Liver (tissue), 9 donors: ENCODE measurements around the gene CD82. TPM values are rescaled to one million over a fixed set of nuclear protein-coding genes. Genes with fewer than 3 reads are reported as not detected.

ENCODE experiments used
- DNase-seq: peaks from one replicate; pipeline ENCODE4 v3.0.0-alpha.2; 2017; ENCODE audit warnings: low spot score
- H3K27ac ChIP-seq, 2 donors: one replicate each; pipeline ENCODE4 v1.7.0; 2013; ENCODE audit warnings: inconsistent platforms in 2 of 2, low read length in 2 of 2, control low read depth in 1 of 2, low read depth in 1 of 2, mild to moderate bottlenecking in 1 of 2
- H3K27me3 ChIP-seq, 4 donors: one replicate each; pipeline versions ENCODE4 v1.6.1 to v1.7.0; 2013; ENCODE audit warnings: low read length in 3 of 4, inconsistent platforms in 1 of 4, mild to moderate bottlenecking in 1 of 4, moderate library complexity in 1 of 4; ENCODE audit not compliant: control insufficient read depth in 4 of 4, insufficient read depth in 4 of 4
- H3K36me3 ChIP-seq, 4 donors: one replicate each; pipeline versions ENCODE4 v1.6.1 to v1.7.0; 2013; ENCODE audit warnings: low read length in 3 of 4, mild to moderate bottlenecking in 3 of 4, low read depth in 1 of 4, moderate library complexity in 1 of 4; ENCODE audit not compliant: control insufficient read depth in 4 of 4, insufficient read depth in 3 of 4
- H3K4me1 ChIP-seq, 4 donors: one replicate each; pipeline versions ENCODE4 v1.6.1 to v1.7.0; 2013; ENCODE audit warnings: low read length in 3 of 4, mild to moderate bottlenecking in 3 of 4, moderate library complexity in 1 of 4; ENCODE audit not compliant: control insufficient read depth in 4 of 4, insufficient read depth in 4 of 4
- H3K4me3 ChIP-seq, 3 donors: one replicate each; pipeline versions ENCODE4 v1.6.1 to v1.7.0; 2013; ENCODE audit warnings: low read length in 3 of 3, control low read depth in 1 of 3, low read depth in 1 of 3, mild to moderate bottlenecking in 1 of 3
- H3K9ac ChIP-seq, 2 donors: one replicate each; pipeline ENCODE4 v1.7.0; 2013; ENCODE audit warnings: low read length in 2 of 2, mild to moderate bottlenecking in 2 of 2, moderate library complexity in 2 of 2, control low read depth in 1 of 2, low read depth in 1 of 2
- H3K9me3 ChIP-seq, 4 donors: one replicate each; pipeline versions ENCODE4 v1.6.1 to v1.7.0; 2013; ENCODE audit warnings: low read length in 3 of 4; ENCODE audit not compliant: control insufficient read depth in 4 of 4
- CTCF ChIP-seq: fragments of 150-350 bp; IDR thresholded peaks from 2 replicates; pipeline ENCODE4 v1.5.1; 2017; ENCODE audit warnings: improper control_type of control experiment, low read depth, low read length; ENCODE audit not compliant: missing input control
- EGR1 ChIP-seq, 2 donors: IDR thresholded peaks; 2 replicates each; pipeline ENCODE4 v1.6.1; 2016 to 2018; ENCODE audit warnings: antibody characterized with exemption in 2 of 2, low read depth in 2 of 2
- FOXA1 ChIP-seq: IDR thresholded peaks from 2 replicates; pipeline ENCODE4 v1.6.1; 2016; ENCODE audit warnings: antibody characterized with exemption
- FOXA2 ChIP-seq: IDR thresholded peaks from 2 replicates; pipeline ENCODE4 v1.6.1; 2016; ENCODE audit warnings: antibody characterized with exemption
- GABPA ChIP-seq, 2 donors: IDR thresholded peaks in 1 of 2; conservative IDR thresholded peaks in 1 of 2; 2 replicates each; pipeline ENCODE4 v1.6.1; 2016; ENCODE audit warnings: antibody characterized with exemption in 2 of 2, mild to moderate bottlenecking in 1 of 2, moderate library complexity in 1 of 2
- HNF4A ChIP-seq, 2 donors: conservative IDR thresholded peaks; 2 replicates each; pipeline ENCODE4 v1.6.1; 2016; ENCODE audit warnings: antibody characterized with exemption in 2 of 2, mild to moderate bottlenecking in 2 of 2
- HNF4G ChIP-seq: IDR thresholded peaks from 2 replicates; pipeline ENCODE4 v1.6.1; 2016; ENCODE audit warnings: antibody characterized with exemption
- JUND ChIP-seq, 2 donors: IDR thresholded peaks; 2 replicates each; pipeline ENCODE4 v1.6.1; 2016; ENCODE audit warnings: antibody characterized with exemption in 2 of 2
- NR2F2 ChIP-seq: IDR thresholded peaks from 2 replicates; pipeline ENCODE4 v1.6.1; 2016; ENCODE audit warnings: antibody characterized with exemption
- RAD21 ChIP-seq, 2 donors: IDR thresholded peaks; 2 replicates each; pipeline ENCODE4 v1.6.1; 2016; ENCODE audit warnings: antibody characterized with exemption in 2 of 2, mild to moderate bottlenecking in 2 of 2
- RXRA ChIP-seq, 2 donors: IDR thresholded peaks; 2 replicates each; pipeline ENCODE4 v1.6.1; 2017 to 2018; ENCODE audit warnings: antibody characterized with exemption in 2 of 2, mild to moderate bottlenecking in 1 of 2
- SP1 ChIP-seq: IDR thresholded peaks from 2 replicates; pipeline ENCODE4 v1.6.1; 2018; ENCODE audit warnings: antibody characterized with exemption, mild to moderate bottlenecking
- TAF1 ChIP-seq: conservative IDR thresholded peaks from 2 replicates; pipeline ENCODE4 v1.6.1; 2016; ENCODE audit warnings: antibody characterized with exemption, mild to moderate bottlenecking
- YY1 ChIP-seq: IDR thresholded peaks from 2 replicates; pipeline ENCODE4 v1.6.1; 2016; ENCODE audit warnings: antibody characterized with exemption, mild to moderate bottlenecking
- WGBS: extraction: QIAGEN DNeasy Blood & Tissue Kit; methylation state at CpG from one replicate; pipeline ENCODE4 v1.1.7; 2013; 5-methylcytosine and 5-hydroxymethylcytosine counted together
- polyA plus RNA-seq, 2 donors: library from polyadenylated mRNA; stranded (reverse) in 1 of 2; unstranded in 1 of 2; fragments of 200-250 nt in 1 of 2; fragments of >200 nt in 1 of 2; fragmentation: Nextera tagmentation in 1 of 2; extraction: Ambion mirVana in 1 of 2; gene quantifications; one replicate each; pipeline versions ENCODE4 v1.2.1 to v1.2.3, GENCODE V29; 2013 to 2015
- total RNA-seq, 2 donors: library from RNA; depleted of rRNA; stranded (reverse); fragments of >200 nt; gene quantifications; one replicate each; pipeline ENCODE4 v1.2.3, GENCODE V29; 2014
- TF ChIP-seq, protein P1 (sequence below): IDR thresholded peaks from 2 replicates; pipeline ENCODE4 v1.6.1; 2016; ENCODE audit warnings: antibody characterized with exemption
- TF ChIP-seq, protein P2 (sequence below): IDR thresholded peaks from 2 replicates; pipeline ENCODE4 v1.6.1; 2016; ENCODE audit warnings: antibody characterized with exemption
- TF ChIP-seq, protein P3 (sequence below): IDR thresholded peaks from 2 replicates; pipeline ENCODE4 v1.6.1; 2016; ENCODE audit warnings: antibody characterized with exemption
- TF ChIP-seq, protein P4 (sequence below): IDR thresholded peaks from 2 replicates; pipeline ENCODE4 v1.6.1; 2016; ENCODE audit warnings: antibody characterized with exemption, mild to moderate bottlenecking
- donor health status: healthy.
- donor health status: healthy.
- donor health status: healthy.
- donor health status: healthy.
- donor health status: healthy.

Gene CD82
- total and polyA plus RNA-seq, 4 donors: 27.4 to 82.6 (median 47.8) TPM

GRCh38 chr11:44618561-44619425, 53.3 kb downstream of the CD82 start:
- H3K36me3 ChIP-seq: peaks cover 0 to 3% (median 1%) of the 10 kb centered on the region in 4 donors
- H3K9me3 ChIP-seq: no peaks in the 10 kb centered on the region
- DNase-seq: peak; percentile 33

More at GRCh38 chr11:44618561-44619425, 53.3 kb downstream of the CD82 start:
- Histone ChIP-seq H3K4me1 (peaks cover 7 to 36% (median 31%) of the 10 kb centered on the region in 4 donors), H3K27ac (no peak overlapping the region), H3K4me3 (no peak overlapping the region), H3K9ac (no peak overlapping the region), H3K27me3 (no peaks in the 10 kb centered on the region)
- no peak for TF ChIP-seq FOXA2
- no peak for TF ChIP-seq GABPA (IDR thresholded peaks at IDR 0.05 in 1 of 2, conservative IDR thresholded peaks at IDR 0.05 in 1 of 2)
- TF ChIP-seq NR2F2: no peak
- no peak for TF ChIP-seq JUND (IDR thresholded peaks at IDR 0.05)
- no peak for TF ChIP-seq YY1
- no peak for TF ChIP-seq HNF4A (conservative IDR thresholded peaks at IDR 0.05)
- TF ChIP-seq, protein P1, sequence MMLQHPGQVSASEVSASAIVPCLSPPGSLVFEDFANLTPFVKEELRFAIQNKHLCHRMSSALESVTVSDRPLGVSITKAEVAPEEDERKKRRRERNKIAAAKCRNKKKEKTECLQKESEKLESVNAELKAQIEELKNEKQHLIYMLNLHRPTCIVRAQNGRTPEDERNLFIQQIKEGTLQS: no peak
- TF ChIP-seq, protein P2, sequence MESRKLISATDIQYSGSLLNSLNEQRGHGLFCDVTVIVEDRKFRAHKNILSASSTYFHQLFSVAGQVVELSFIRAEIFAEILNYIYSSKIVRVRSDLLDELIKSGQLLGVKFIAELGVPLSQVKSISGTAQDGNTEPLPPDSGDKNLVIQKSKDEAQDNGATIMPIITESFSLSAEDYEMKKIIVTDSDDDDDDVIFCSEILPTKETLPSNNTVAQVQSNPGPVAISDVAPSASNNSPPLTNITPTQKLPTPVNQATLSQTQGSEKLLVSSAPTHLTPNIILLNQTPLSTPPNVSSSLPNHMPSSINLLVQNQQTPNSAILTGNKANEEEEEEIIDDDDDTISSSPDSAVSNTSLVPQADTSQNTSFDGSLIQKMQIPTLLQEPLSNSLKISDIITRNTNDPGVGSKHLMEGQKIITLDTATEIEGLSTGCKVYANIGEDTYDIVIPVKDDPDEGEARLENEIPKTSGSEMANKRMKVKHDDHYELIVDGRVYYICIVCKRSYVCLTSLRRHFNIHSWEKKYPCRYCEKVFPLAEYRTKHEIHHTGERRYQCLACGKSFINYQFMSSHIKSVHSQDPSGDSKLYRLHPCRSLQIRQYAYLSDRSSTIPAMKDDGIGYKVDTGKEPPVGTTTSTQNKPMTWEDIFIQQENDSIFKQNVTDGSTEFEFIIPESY: no peak
- no peak for TF ChIP-seq TAF1
- no peak for TF ChIP-seq HNF4G
- TF ChIP-seq, protein P3, sequence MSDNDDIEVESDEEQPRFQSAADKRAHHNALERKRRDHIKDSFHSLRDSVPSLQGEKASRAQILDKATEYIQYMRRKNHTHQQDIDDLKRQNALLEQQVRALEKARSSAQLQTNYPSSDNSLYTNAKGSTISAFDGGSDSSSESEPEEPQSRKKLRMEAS: no peak
- no peak for TF ChIP-seq FOXA1
- TF ChIP-seq RXRA (IDR thresholded peaks at IDR 0.05): no peak
- TF ChIP-seq, protein P4, sequence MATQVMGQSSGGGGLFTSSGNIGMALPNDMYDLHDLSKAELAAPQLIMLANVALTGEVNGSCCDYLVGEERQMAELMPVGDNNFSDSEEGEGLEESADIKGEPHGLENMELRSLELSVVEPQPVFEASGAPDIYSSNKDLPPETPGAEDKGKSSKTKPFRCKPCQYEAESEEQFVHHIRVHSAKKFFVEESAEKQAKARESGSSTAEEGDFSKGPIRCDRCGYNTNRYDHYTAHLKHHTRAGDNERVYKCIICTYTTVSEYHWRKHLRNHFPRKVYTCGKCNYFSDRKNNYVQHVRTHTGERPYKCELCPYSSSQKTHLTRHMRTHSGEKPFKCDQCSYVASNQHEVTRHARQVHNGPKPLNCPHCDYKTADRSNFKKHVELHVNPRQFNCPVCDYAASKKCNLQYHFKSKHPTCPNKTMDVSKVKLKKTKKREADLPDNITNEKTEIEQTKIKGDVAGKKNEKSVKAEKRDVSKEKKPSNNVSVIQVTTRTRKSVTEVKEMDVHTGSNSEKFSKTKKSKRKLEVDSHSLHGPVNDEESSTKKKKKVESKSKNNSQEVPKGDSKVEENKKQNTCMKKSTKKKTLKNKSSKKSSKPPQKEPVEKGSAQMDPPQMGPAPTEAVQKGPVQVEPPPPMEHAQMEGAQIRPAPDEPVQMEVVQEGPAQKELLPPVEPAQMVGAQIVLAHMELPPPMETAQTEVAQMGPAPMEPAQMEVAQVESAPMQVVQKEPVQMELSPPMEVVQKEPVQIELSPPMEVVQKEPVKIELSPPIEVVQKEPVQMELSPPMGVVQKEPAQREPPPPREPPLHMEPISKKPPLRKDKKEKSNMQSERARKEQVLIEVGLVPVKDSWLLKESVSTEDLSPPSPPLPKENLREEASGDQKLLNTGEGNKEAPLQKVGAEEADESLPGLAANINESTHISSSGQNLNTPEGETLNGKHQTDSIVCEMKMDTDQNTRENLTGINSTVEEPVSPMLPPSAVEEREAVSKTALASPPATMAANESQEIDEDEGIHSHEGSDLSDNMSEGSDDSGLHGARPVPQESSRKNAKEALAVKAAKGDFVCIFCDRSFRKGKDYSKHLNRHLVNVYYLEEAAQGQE: no peak
- TF ChIP-seq CTCF: no peak
- TF ChIP-seq SP1: no peak
- no peak for TF ChIP-seq EGR1 (IDR thresholded peaks at IDR 0.05; ENCODE audit: low read depth in 2 of 2)
- no peak for TF ChIP-seq RAD21 (IDR thresholded peaks at IDR 0.05)
- WGBS: 95% methylated on average over 22 of the region's 22 CpGs
